Measurements from ENCODE around the gene FMNL1. TPM values are rescaled to one million over a fixed set of nuclear protein-coding genes. Genes with fewer than 3 reads are reported as not detected.
A peak's percentile ranks its signal among the peaks of the same experiment; 100 is the strongest.

FMNL1 gene
- total and polyA plus RNA-seq, 2 experiments from 2014 or later, result 1.4 to 4.2 TPM

DNA sequence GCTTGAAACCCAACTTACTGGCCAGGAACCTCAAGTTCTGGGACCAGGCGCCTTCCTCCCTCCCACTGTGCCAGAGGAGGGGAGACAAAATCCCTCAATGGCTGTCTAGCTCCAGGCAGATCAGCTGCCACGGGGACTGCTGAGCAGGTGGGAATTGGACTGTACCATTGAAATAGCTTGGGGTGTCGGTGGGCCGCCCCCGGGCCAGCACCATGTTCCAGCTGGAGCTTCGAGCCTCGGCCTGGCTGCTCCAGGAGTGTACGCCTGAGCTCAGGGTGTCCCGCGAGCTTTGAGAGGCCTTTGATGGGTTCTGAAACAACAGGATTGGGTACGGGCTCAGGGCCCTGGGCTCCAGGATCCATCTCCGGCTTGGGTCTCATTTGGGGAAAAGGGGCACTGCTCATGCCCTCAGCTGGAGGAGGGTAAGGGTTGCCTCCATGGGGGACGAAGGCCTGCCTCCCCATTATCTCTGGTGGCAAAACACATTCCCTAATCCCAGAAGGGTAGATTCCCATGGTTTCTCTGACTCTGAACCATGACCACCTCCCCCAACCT is 44.8 kb downstream of the FMNL1 start:
- Histone ChIP-seq H3F3A (ENCODE audit: insufficient read depth) (peaks cover 27% of the 10 kb centered on the region), H3K4me2 (ENCODE audit: unreplicated experiment) (peak overlapping the region; percentile 52), H2AFZ (no peak overlapping the region), H3K79me2 (ENCODE audit: insufficient read depth) (no peaks in the 10 kb centered on the region), H3K9me3 (ENCODE audit: low read depth) (no peaks in the 10 kb centered on the region), H3K36me3 (ENCODE audit: low read depth) (peaks cover 41% of the 10 kb centered on the region), H3K27me3 (replicated peaks; ENCODE audit: insufficient read depth) (no peaks in the 10 kb centered on the region), H4K20me1 (ENCODE audit: insufficient read depth) (no peaks in the 10 kb centered on the region), H3K9ac (peak overlapping the region; percentile 23; the same call in 1 of the 2 replicates), H3K4me1 (ENCODE audit: insufficient read depth) (peaks cover 12% of the 10 kb centered on the region), H3K27ac (peak overlapping the region; percentile 73), H3K9me2 (ENCODE audit: insufficient read depth) (no peaks in the 10 kb centered on the region), H3K4me3 (no peak overlapping the region)
- in situ Hi-C loops (cut with MboI), result no loop called here
- no peak for TF ChIP-seq EZH2phosphoT487 (IDR thresholded peaks at IDR 0.05; ENCODE audit: insufficient read depth, low read depth)
- no peak for TF ChIP-seq EZH2 (IDR thresholded peaks at IDR 0.05; ENCODE audit: insufficient read depth, poor library complexity, severe bottlenecking)
- 94% methylated on average over 13 of the region's 13 CpGs for WGBS, 2 experiments (ENCODE audit: low coverage in 1 of 2, low lambda C conversion rate in 2 of 2, missing lambda C conversion rate in 2 of 2)
- no peak for DNase-seq

DNA sequence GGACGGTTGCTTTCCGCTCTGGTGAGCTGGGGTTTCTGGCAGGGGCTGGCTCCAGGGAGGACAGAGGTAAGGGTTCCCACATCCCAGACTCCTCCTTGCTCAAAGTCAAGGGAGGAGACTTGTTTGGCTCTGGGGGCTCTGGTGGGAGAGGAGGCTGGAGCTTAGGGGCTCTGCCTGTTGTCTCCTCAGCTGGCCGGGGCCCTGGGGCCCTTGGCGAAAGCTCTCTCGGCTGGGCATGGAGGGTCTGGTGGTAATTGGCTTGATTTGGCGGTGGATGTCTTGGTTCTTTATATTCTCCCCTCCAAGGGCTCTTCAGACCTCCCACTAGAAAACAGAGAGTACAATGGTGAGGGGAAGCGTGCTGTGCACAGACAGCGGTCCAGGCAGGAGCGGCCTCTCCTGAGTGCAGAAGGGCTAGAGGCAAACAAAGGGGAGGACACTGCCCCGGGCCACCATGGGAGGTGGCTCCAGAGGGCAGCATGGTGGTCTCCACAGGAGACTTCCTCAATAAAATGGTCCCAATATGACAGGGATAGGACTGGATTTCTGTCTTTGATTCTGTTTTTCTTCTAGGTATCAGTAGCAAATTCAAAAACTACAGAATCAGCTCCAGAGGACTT is 45.9 kb downstream of the FMNL1 start:
- no peak overlapping the region for H3K4me3 ChIP-seq
- no peak overlapping the region for H3K4me2 ChIP-seq (ENCODE audit: unreplicated experiment)
- peaks cover 12% of the 10 kb centered on the region for H3K4me1 ChIP-seq (ENCODE audit: insufficient read depth)
- no peaks in the 10 kb centered on the region for H3K79me2 ChIP-seq (ENCODE audit: insufficient read depth)
- no peaks in the 10 kb centered on the region for H3K9me2 ChIP-seq (ENCODE audit: insufficient read depth)
- H2AFZ ChIP-seq, result no peak overlapping the region
- TF ChIP-seq EZH2phosphoT487 (IDR thresholded peaks at IDR 0.05; ENCODE audit: insufficient read depth, low read depth) (no peak), EZH2 (IDR thresholded peaks at IDR 0.05; ENCODE audit: insufficient read depth, poor library complexity, severe bottlenecking) (no peak)
- H3K27ac ChIP-seq, result no peak overlapping the region
- 97% methylated on average over 10 of the region's 10 CpGs for WGBS, 2 experiments (ENCODE audit: low coverage in 1 of 2, low lambda C conversion rate in 2 of 2, missing lambda C conversion rate in 2 of 2)
- DNase-seq, result no peak
- peaks cover 52% of the 10 kb centered on the region for H3K36me3 ChIP-seq (ENCODE audit: low read depth)
- no peaks in the 10 kb centered on the region for H3K9me3 ChIP-seq (ENCODE audit: low read depth)
- H3F3A ChIP-seq (ENCODE audit: insufficient read depth), result peaks cover 27% of the 10 kb centered on the region
- H3K9ac ChIP-seq, result no peak overlapping the region
- H4K20me1 ChIP-seq (ENCODE audit: insufficient read depth), result no peaks in the 10 kb centered on the region
- in situ Hi-C loops (cut with MboI), result no loop called here
- no peaks in the 10 kb centered on the region for H3K27me3 ChIP-seq (replicated peaks; ENCODE audit: insufficient read depth)

DNA sequence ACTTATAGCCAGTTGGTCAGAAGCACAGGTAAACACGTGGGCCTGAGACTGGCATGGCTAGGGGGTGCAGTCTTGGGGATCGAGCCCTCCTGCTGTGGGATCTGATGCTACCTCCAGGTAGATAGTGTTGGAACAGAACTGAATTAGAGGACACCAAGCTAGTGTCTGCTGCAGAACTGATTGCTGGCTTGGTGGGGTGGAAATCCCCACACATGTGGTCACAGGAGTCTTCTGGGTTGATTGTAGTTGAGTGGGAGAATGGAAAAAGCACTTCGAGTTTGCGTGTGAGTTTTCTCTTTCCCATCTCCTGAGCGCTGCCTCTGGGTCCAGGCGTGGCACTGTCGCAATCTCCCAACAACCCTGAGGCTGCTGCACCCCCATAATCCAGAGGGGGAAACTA is 48.2 kb downstream of the FMNL1 start:
- WGBS, 2 experiments (ENCODE audit: low coverage in 1 of 2, low lambda C conversion rate in 2 of 2, missing lambda C conversion rate in 2 of 2), result 84 to 90% methylated on average over 7 of the region's 7 CpGs
- no peak overlapping the region for H3K27ac ChIP-seq
- in situ Hi-C loops (cut with MboI), result loop anchor here (10.0 kb wide), 1 partner anchor 115 kb away; no protein-coding TSS in a partner anchor
- no peaks in the 10 kb centered on the region for H3K79me2 ChIP-seq (ENCODE audit: insufficient read depth)
- peaks cover 63% of the 10 kb centered on the region for H3K36me3 ChIP-seq (ENCODE audit: low read depth)
- H3K9me3 ChIP-seq (ENCODE audit: low read depth), result no peaks in the 10 kb centered on the region
- H3K4me2 ChIP-seq (ENCODE audit: unreplicated experiment), result no peak overlapping the region
- no peak overlapping the region for H3K9ac ChIP-seq
- no peaks in the 10 kb centered on the region for H3K27me3 ChIP-seq (replicated peaks; ENCODE audit: insufficient read depth)
- DNase-seq, result no peak
- no peak overlapping the region for H3K4me3 ChIP-seq
- H4K20me1 ChIP-seq (ENCODE audit: insufficient read depth), result no peaks in the 10 kb centered on the region
- H2AFZ ChIP-seq, result no peak overlapping the region
- peaks cover 18% of the 10 kb centered on the region for H3F3A ChIP-seq (ENCODE audit: insufficient read depth)
- no peaks in the 10 kb centered on the region for H3K9me2 ChIP-seq (ENCODE audit: insufficient read depth)
- H3K4me1 ChIP-seq (ENCODE audit: insufficient read depth), result peaks cover 12% of the 10 kb centered on the region
- TF ChIP-seq EZH2 (IDR thresholded peaks at IDR 0.05; ENCODE audit: insufficient read depth, poor library complexity, severe bottlenecking) (no peak), EZH2phosphoT487 (IDR thresholded peaks at IDR 0.05; ENCODE audit: insufficient read depth, low read depth) (no peak)

DNA sequence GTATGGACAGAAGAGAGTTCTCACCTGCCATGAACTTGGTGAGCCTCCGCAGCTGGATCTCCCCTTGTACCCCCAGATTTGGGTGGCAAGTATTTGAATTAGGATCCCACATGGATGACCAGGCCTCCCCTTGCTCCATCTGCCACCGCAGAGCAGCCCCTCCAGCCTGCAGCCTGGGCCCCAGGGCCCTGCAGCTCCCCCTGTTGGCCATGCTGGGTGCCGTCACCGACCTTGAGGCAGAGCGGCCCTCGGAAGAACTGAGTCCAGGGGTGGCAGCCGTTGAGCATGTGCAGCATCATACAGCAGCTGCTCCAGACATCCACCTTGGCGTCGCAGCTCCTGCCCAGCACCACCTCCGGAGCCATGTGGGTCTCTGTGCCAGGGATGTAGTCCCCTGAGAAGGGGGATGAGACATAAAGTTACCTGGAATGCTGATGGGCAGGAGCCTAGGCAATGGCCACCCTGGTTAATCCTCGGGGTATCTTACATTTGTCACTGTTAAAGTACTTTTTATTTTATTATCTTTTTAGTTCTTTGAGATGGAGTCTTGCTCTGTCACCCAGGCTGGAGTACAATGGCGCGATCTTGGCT is 49.2 kb downstream of the FMNL1 start:
- H3K9me3 ChIP-seq (ENCODE audit: low read depth), result no peaks in the 10 kb centered on the region
- H4K20me1 ChIP-seq (ENCODE audit: insufficient read depth), result no peaks in the 10 kb centered on the region
- no peak overlapping the region for H3K9ac ChIP-seq
- peaks cover 6% of the 10 kb centered on the region for H3K4me1 ChIP-seq (ENCODE audit: insufficient read depth)
- peaks cover 18% of the 10 kb centered on the region for H3F3A ChIP-seq (ENCODE audit: insufficient read depth)
- no peaks in the 10 kb centered on the region for H3K79me2 ChIP-seq (ENCODE audit: insufficient read depth)
- 75 to 77% methylated on average over 13 of the region's 13 CpGs for WGBS, 2 experiments (ENCODE audit: low coverage in 1 of 2, low lambda C conversion rate in 2 of 2, missing lambda C conversion rate in 2 of 2)
- H3K4me2 ChIP-seq (ENCODE audit: unreplicated experiment), result no peak overlapping the region
- no peak overlapping the region for H3K27ac ChIP-seq
- H2AFZ ChIP-seq, result no peak overlapping the region
- no peak overlapping the region for H3K4me3 ChIP-seq
- TF ChIP-seq EZH2 (IDR thresholded peaks at IDR 0.05; ENCODE audit: insufficient read depth, poor library complexity, severe bottlenecking) (no peak), EZH2phosphoT487 (IDR thresholded peaks at IDR 0.05; ENCODE audit: insufficient read depth, low read depth) (no peak)
- peaks cover 57% of the 10 kb centered on the region for H3K36me3 ChIP-seq (ENCODE audit: low read depth)
- in situ Hi-C loops (cut with MboI), result loop anchor here (10.0 kb wide), 1 partner anchor 114 kb away; no protein-coding TSS in a partner anchor
- no peaks in the 10 kb centered on the region for H3K9me2 ChIP-seq (ENCODE audit: insufficient read depth)
- peak; percentile 28 for DNase-seq
- H3K27me3 ChIP-seq (replicated peaks; ENCODE audit: insufficient read depth), result no peaks in the 10 kb centered on the region
